Nephron progenitor cell (in vitro differentiated cells): ENCODE measurements around the gene CCZ1B.
A peak's percentile ranks its signal among the peaks of the same experiment; 100 is the strongest.
"Not testable (repeated sequence)": the region's sequence is repeated elsewhere in the genome, so short reads cannot be mapped to it uniquely, and the experiment has no call there.

ENCODE experiments used
- DNase-seq: peaks from one replicate; pipeline ENCODE4 v3.0.0; 2021
- H3K27ac Mint-ChIP-seq: 2 replicates; pipeline ENCODE4 v1.8.0; 2021; ENCODE audit warnings: mild to moderate bottlenecking, moderate library complexity, mixed read lengths
- H3K27me3 Mint-ChIP-seq: 2 replicates; pipeline ENCODE4 v1.8.0; 2021; ENCODE audit warnings: mild to moderate bottlenecking, low read depth, mixed read lengths; ENCODE audit not compliant: poor library complexity
- H3K36me3 Mint-ChIP-seq: 2 replicates; pipeline ENCODE4 v1.8.0; 2021; ENCODE audit warnings: low read depth, mixed read lengths
- H3K4me1 Mint-ChIP-seq: 2 replicates; pipeline ENCODE4 v1.8.0; 2021; ENCODE audit warnings: mixed read lengths
- H3K4me3 Mint-ChIP-seq: 2 replicates; pipeline ENCODE4 v1.8.0; 2021; ENCODE audit warnings: mild to moderate bottlenecking, moderate library complexity, mixed read lengths
- H3K9me3 Mint-ChIP-seq: 2 replicates; pipeline ENCODE4 v1.8.0; 2021; ENCODE audit warnings: mild to moderate bottlenecking, moderate library complexity, mixed read lengths

The CCZ1B gene

GRCh38 chr7:6761186-6761585 is 64.9 kb downstream of the CCZ1B start:
- H3K4me1 Mint-ChIP-seq, H3K9me3 Mint-ChIP-seq, H3K4me3 Mint-ChIP-seq, DNase-seq, H3K27ac Mint-ChIP-seq, H3K27me3 Mint-ChIP-seq, H3K36me3 Mint-ChIP-seq: not testable (repeated sequence)

GRCh38 chr7:6753964-6754363 is 72.1 kb downstream of the CCZ1B start, which contains the start of gene RSPH10B2:
Gene RSPH10B2, plus strand, starts transcription at chr7:6754103. Its CDS starts 3,575 bp downstream, at chr7:6757678.
- H3K9me3 Mint-ChIP-seq, H3K4me3 Mint-ChIP-seq, H3K27ac Mint-ChIP-seq, H3K4me1 Mint-ChIP-seq, H3K27me3 Mint-ChIP-seq, H3K36me3 Mint-ChIP-seq: not testable (repeated sequence)
- peak; percentile 6 for DNase-seq

- not testable (repeated sequence) for H3K36me3 Mint-ChIP-seq, H3K4me3 Mint-ChIP-seq, H3K9me3 Mint-ChIP-seq, H3K27me3 Mint-ChIP-seq, DNase-seq, H3K4me1 Mint-ChIP-seq, H3K27ac Mint-ChIP-seq
Measured at GRCh38 chr7:6750173-6750572, 75.9 kb downstream of the CCZ1B start.

- not testable (repeated sequence) for H3K36me3 Mint-ChIP-seq, H3K4me3 Mint-ChIP-seq, H3K27me3 Mint-ChIP-seq, H3K4me1 Mint-ChIP-seq, DNase-seq, H3K9me3 Mint-ChIP-seq, H3K27ac Mint-ChIP-seq
Measured at GRCh38 chr7:6749335-6749734, 76.7 kb downstream of the CCZ1B start.
